H1 (cell line): ENCODE measurements around the gene HLA-F. TPM values are rescaled to one million over a fixed set of nuclear protein-coding genes. Genes with fewer than 3 reads are reported as not detected.

ENCODE experiments used
- KDM4A ChIP-seq: IDR thresholded peaks from one replicate; pipeline ENCODE4 v1.7.1; 2012; ENCODE audit warnings: low read depth, mild to moderate bottlenecking, moderate library complexity, low read length, inconsistent platforms; ENCODE audit not compliant: severe bottlenecking
- polyA plus RNA-seq, 7 experiments: library from polyadenylated mRNA; depleted of rRNA in 3 of 7; stranded (reverse) in 5 of 7; unstranded in 2 of 7; fragments of >200 nt in 5 of 7; fragments of 200-250 nt in 2 of 7; gene quantifications; 1 replicate in 5 of 7; 2 replicates in 1 of 7; 4 replicates in 1 of 7; pipeline versions ENCODE4 v1.2.1 to v1.2.3, GENCODE V29; 2011 to 2013; ENCODE audit warnings: missing spikeins in 2 of 7, mixed read lengths in 2 of 7
- total RNA-seq: library from RNA; stranded (reverse); fragmentation: NEBNext Ultra II Directional; extraction: Animal tissue kit (Norgen Biotek cat#: 25700); gene quantifications from 2 replicates; pipeline ENCODE4 v1.2.1, GENCODE V29; 2021

HLA-F gene
- total and polyA plus RNA-seq, 2 of the 8 experiments (the other 6 are each of a cell fraction or from before 2014, with no cell fraction given), result 9.6 to 11.7 TPM

DNA sequence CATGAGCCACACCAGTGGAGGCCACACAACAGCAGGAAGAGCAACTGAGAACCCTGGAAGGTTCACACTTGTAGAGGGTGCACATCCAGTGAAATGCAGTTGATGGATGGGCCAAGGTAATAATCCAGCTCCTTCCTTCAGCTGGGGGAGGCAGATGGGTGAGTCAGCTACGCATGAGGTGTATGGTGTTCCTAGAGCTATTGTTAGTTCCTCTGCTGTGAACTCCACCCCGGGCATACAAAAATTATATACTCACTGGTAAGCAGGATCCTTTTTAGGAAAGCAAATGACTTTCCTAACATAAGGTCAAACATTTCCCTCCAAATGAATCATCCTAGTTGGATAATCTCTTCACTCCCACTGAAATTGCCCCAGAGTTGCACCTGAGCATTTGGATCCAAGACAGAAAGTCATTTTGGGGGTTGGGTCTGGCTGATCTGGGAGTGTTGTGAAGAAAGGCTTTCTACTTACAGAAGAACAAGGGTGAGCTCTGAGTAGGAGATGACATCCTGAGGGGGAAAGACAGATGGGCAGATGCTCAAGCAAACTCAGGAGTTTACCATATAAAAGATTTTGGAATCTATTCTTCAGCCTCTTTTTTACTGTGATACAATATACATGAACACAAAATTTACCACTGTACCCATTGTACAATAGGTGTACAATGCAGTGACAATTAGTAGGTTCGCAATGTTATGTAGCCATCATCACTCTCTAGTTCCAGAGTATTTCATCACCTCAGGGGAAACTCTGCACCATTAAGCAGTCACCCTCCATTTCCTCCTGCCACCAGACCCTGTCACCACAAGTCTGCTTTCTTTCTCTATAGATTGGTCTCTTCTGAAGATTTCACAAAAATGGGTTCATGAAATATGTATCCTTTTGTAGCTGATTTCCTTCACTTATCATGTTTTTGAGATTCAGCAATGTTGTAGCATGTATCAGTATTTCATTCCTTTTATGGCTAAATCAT lies 11.1 kb downstream of the HLA-F start (continued):
- no peak for TF ChIP-seq KDM4A
- TF ChIP-seq, all 59 proteins: peak for 0
